SK-N-MC (cell line): ENCODE data around the gene VAMP3.

ENCODE experiments used
- FOXP2 ChIP-seq: optimal IDR thresholded peaks from 2 replicates; pipeline ENCODE3; 2011; ENCODE audit warnings: mild to moderate bottlenecking, moderate library complexity; ENCODE audit not compliant: insufficient read depth; ENCODE audit errors: extremely low read length, control extremely low read depth
- POLR2AphosphoS5 ChIP-seq: IDR thresholded peaks from 2 replicates; pipeline ENCODE4 v1.6.1; 2012; ENCODE audit warnings: mild to moderate bottlenecking, low read depth, low read length, borderline replicate concordance

DNA sequence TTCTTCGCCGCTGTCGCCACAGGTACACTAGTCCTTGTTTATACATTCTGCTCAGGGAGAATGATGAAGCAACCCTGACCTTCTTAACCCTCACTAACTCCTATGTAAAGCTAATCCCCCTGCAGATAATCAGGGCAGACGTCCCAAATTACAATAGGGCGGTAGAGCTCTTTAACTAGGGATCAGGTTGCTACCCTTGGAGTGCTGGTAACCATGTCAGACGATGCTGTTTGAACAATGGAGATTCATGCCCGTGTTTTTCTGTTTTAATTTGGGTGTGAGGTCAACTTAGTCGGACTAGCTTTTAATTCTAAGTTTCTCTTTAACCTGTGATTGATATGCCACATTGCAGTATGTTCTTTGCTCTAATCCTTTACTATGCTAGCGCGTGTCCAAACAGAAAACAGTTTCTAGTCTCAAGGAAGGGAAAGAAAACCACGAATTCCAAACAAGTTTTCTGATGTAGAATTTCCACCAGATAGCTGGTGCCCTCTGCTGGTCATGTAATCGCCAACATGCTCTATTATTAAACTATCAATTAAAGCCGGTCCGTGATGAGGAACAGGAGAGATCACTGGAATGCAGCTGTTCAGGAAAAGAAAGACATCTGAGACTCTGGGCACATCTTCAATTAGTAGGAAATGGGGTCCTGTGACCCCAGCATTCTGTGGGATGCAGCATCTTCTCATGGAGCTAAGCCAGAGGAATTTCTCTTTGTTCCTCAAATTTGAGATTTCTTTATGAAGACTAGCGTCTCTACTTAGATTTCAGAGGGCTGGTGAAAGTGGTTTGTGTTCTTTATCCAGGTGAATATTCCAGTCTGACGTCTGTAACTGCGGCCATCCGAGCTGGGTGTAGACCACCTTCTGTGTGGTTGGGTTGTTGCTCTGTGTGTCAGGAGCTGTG, 18.3 kb upstream of the VAMP3 start:
- TF ChIP-seq POLR2AphosphoS5 (no peak), FOXP2 (no peak)
